ENCODE data around the gene BCAR1. TPM values are rescaled to one million over a fixed set of nuclear protein-coding genes. Genes with fewer than 3 reads are reported as not detected.

The BCAR1 gene
- total and polyA plus RNA-seq, 9 donors, result 2.4 to 90.2 (median 46.6) TPM

DNA sequence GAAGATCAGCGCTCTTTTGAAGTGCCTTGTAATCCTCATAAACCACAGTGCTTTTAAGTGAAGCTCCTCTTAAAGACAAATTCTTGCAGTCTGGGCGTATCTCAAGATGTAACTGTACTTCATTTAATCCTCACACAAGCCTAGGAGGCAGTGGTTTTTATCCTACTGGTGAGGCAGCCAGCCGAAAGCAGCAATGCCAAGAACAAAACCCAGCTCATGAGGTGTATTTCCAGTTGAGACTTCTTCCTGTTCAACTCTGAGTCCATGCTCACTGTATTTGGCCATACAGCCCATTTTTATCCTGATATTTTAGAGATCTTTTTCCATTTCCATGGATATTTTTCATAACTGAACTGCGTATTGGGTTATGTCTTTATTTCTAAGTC lies 58.2 kb downstream of the BCAR1 start:
- 91 to 94% (median 93%) methylated on average over 4 of the region's 4 CpGs for WGBS, 3 donors
- Histone ChIP-seq H3K9me3 (no peaks in the 10 kb centered on the region), H3K27me3 (no peaks in the 10 kb centered on the region), H3K27ac (no peak overlapping the region), H3K4me1 (ENCODE audit: insufficient read depth) (peaks cover 1% of the 10 kb centered on the region), H3K36me3 (no peaks in the 10 kb centered on the region), H3K4me3 (no peak overlapping the region)
- DNase-seq, result no peak
- TF ChIP-seq EP300 (IDR thresholded peaks at IDR 0.05), result no peak
- TF ChIP-seq POLR2A (IDR thresholded peaks at IDR 0.05), result no peak
- TF ChIP-seq, protein P1, sequence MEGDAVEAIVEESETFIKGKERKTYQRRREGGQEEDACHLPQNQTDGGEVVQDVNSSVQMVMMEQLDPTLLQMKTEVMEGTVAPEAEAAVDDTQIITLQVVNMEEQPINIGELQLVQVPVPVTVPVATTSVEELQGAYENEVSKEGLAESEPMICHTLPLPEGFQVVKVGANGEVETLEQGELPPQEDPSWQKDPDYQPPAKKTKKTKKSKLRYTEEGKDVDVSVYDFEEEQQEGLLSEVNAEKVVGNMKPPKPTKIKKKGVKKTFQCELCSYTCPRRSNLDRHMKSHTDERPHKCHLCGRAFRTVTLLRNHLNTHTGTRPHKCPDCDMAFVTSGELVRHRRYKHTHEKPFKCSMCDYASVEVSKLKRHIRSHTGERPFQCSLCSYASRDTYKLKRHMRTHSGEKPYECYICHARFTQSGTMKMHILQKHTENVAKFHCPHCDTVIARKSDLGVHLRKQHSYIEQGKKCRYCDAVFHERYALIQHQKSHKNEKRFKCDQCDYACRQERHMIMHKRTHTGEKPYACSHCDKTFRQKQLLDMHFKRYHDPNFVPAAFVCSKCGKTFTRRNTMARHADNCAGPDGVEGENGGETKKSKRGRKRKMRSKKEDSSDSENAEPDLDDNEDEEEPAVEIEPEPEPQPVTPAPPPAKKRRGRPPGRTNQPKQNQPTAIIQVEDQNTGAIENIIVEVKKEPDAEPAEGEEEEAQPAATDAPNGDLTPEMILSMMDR (IDR thresholded peaks at IDR 0.05), result no peak
- intact Hi-C loops (cut with DNase I), result loop anchor here in 1 of 4 donors (10.0 kb wide), 1 partner anchor 572 kb away; no protein-coding TSS in a partner anchor

- no peaks in the 10 kb centered on the region for H3K27me3 ChIP-seq
- no peak overlapping the region for H3K4me3 ChIP-seq
- TF ChIP-seq POLR2A (IDR thresholded peaks at IDR 0.05), result no peak
- TF ChIP-seq, protein P1 (IDR thresholded peaks at IDR 0.05), result no peak
- TF ChIP-seq EP300 (IDR thresholded peaks at IDR 0.05), result no peak
- no peak overlapping the region for H3K27ac ChIP-seq
- DNase-seq, result no peak
- H3K36me3 ChIP-seq, result no peaks in the 10 kb centered on the region
- 94 to 95% (median 95%) methylated on average over 21 of the region's 21 CpGs for WGBS, 3 donors
- intact Hi-C loops (cut with DNase I), result loop anchor here in 1 of 4 donors (10.0 kb wide), 1 partner anchor 572 kb away; no protein-coding TSS in a partner anchor
- H3K9me3 ChIP-seq, result no peaks in the 10 kb centered on the region
- no peaks in the 10 kb centered on the region for H3K4me1 ChIP-seq (ENCODE audit: insufficient read depth)
Measured at GRCh38 chr16:75192606-75193264, 58.7 kb downstream of the BCAR1 start.

DNA sequence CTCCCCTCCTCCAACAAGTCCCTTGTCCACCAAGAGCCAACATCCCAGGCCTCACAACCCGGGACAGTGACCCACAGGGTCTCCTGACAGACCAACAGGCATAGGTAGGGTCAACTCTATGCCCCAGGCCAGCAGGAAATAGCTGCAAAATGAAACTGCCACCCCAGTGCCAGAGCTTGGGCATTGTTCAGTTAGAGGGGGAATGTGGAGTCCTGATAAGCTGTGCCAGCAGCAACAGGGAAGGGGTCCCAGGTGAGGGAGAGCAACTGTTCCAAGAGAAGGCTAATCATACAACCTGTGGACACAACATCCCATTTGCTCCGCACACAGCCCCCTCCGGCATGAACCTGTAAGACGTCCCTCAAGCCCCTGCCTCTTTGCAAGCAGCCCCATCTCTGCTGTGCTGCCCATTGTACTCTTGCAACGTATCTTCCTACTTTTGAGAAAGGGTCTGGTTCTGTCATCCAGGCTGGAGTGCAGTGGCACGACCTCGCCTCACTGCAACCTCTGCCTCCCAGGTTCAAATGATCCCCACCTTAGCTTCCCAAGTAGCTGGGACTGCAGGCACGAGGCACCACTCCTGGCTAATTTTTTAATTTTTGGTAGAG lies 61.7 kb downstream of the BCAR1 start:
- Histone ChIP-seq H3K4me1 (ENCODE audit: insufficient read depth) (no peaks in the 10 kb centered on the region), H3K36me3 (no peaks in the 10 kb centered on the region), H3K27ac (no peak overlapping the region), H3K27me3 (no peaks in the 10 kb centered on the region), H3K9me3 (no peaks in the 10 kb centered on the region), H3K4me3 (no peak overlapping the region)
- intact Hi-C loops (cut with DNase I), result loop anchor here in 1 of 4 donors (10.0 kb wide), 1 partner anchor 575 kb away; no protein-coding TSS in a partner anchor
- no peak for DNase-seq
- WGBS, 3 donors, result 77 to 86% (median 81%) methylated on average over 8 of the region's 8 CpGs
- no peak for TF ChIP-seq POLR2A (IDR thresholded peaks at IDR 0.05)
- no peak for TF ChIP-seq EP300 (IDR thresholded peaks at IDR 0.05)
- TF ChIP-seq, protein P1 (IDR thresholded peaks at IDR 0.05), result no peak

DNA sequence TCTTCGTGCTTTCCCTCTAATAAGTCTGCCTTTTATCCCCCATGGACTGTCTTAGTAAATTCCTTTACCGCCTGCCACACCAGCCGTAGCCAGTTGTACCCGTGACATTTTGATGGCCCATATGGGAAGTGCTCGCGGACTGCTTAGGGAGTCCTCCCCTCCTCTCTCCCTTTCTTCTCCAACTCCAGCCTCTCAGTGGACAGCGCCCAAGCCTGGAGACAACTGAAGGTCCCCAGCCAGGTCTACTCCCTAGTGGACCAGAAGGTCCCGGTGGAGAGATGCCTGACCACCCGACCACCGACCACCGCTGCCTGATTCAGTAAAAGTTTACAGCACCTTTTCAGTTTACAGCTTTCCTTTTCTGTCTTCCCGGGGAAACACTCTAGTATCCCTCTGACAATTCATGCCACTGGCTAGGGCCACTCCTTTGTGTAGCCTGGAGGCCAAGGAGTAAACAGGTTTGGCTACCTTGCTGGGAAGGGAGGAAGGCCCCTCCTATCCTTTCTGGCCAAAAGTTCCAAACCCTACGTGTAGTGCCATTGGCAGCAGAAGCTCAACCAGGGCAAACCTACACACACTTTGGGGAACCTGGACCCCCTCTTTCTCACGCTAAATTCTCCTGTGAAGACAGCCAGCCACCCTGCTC lies 62.5 kb downstream of the BCAR1 start:
- H3K4me1 ChIP-seq (ENCODE audit: insufficient read depth), result no peaks in the 10 kb centered on the region
- WGBS, 3 donors, result 86 to 88% (median 86%) methylated on average over 14 of the region's 14 CpGs
- no peak overlapping the region for H3K4me3 ChIP-seq
- H3K36me3 ChIP-seq, result no peaks in the 10 kb centered on the region
- DNase-seq, result no peak
- intact Hi-C loops (cut with DNase I), result no loop called here
- no peak for TF ChIP-seq POLR2A (IDR thresholded peaks at IDR 0.05)
- no peak for TF ChIP-seq EP300 (IDR thresholded peaks at IDR 0.05)
- TF ChIP-seq, protein P1 (IDR thresholded peaks at IDR 0.05), result no peak
- no peaks in the 10 kb centered on the region for H3K27me3 ChIP-seq
- no peaks in the 10 kb centered on the region for H3K9me3 ChIP-seq
- H3K27ac ChIP-seq, result no peak overlapping the region
